ENCODE measurements around the gene ZNF100. TPM values are rescaled to one million over a fixed set of nuclear protein-coding genes. Genes with fewer than 3 reads are reported as not detected.

Gene ZNF100
- total and polyA plus RNA-seq, 9 of the 15 experiments (the other 6 are each of a cell fraction or from before 2014, with no cell fraction given) = 4.5 to 27.2 (median 19.6) TPM

DNA sequence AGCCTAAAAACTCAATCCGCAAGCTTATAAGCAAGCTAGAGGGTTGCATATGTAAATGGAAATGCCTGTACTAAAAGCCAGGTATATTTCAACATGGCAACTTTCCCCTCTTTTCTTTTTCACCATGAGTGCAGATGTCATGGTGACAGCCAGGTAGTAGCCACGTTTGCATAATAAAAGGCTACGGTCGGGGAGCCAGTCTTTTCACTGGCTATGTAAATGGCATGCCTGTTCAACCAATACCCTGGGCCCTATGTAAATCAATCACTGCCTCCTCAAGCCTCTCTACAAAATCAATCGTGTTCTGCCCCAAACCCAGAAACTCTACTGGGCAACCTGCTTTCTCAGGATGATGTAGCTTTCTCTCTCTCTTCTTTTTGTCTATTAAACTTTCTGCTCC is 87.4 kb downstream of the ZNF100 start:
- 37% methylated on average over 5 of the region's 5 CpGs for WGBS (ENCODE audit: insufficient coverage, low coverage, missing lambda C conversion rate)
- H2AFZ ChIP-seq (ENCODE audit: low read depth, low read length) = no peak overlapping the region
- peaks cover 0 to 5% of the 10 kb centered on the region in 2 experiments; a peak in 1 of 5 replicates for H3K4me1 ChIP-seq (replicated peaks in 1 of 2; ENCODE audit: control insufficient read depth in 2 of 2, insufficient read depth in 2 of 2, low read length in 2 of 2)
- TF ChIP-seq SAP30 (IDR thresholded peaks at IDR 0.05; ENCODE audit: borderline replicate concordance, insufficient read depth, low read depth, low read length, poor library complexity, severe bottlenecking) = no peak
- no peak for TF ChIP-seq SRSF1 (IDR thresholded peaks at IDR 0.05; ENCODE audit: low read depth, low read length)
- TF ChIP-seq GABPB1 (CRISPR knock-in tag; IDR thresholded peaks at IDR 0.05) = no peak
- TF ChIP-seq BDP1 (IDR thresholded peaks at IDR 0.05; ENCODE audit: insufficient read depth, insufficient read length) = no peak
- no peak for TF ChIP-seq SRSF7 (optimal IDR thresholded peaks at IDR 0.05; ENCODE audit: low read depth, low read length)
- no peak for TF ChIP-seq ATF1 (CRISPR knock-in tag; IDR thresholded peaks at IDR 0.05)
- TF ChIP-seq ATF1 (tag; IDR thresholded peaks at IDR 0.05) = no peak
- TF ChIP-seq PCBP2 (IDR thresholded peaks at IDR 0.05; ENCODE audit: low read depth, low read length, poor library complexity, severe bottlenecking) = no peak
- TF ChIP-seq CHD2 (IDR thresholded peaks at IDR 0.05; ENCODE audit: low read depth, low read length) = no peak
- TF ChIP-seq ETV6 (IDR thresholded peaks at IDR 0.05; ENCODE audit: borderline replicate concordance in 1 of 2, low read depth in 2 of 2, low read length in 1 of 2) = no peak
- TF ChIP-seq ETV6 (CRISPR knock-in tag; IDR thresholded peaks at IDR 0.05; ENCODE audit: borderline replicate concordance) = no peak
- TF ChIP-seq SRSF9 (IDR thresholded peaks at IDR 0.05; ENCODE audit: borderline replicate concordance, low read depth, low read length) = no peak
- no peak for TF ChIP-seq MTA3 (IDR thresholded peaks at IDR 0.05; ENCODE audit: borderline replicate concordance)
- TF ChIP-seq PML (IDR thresholded peaks at IDR 0.05; ENCODE audit: low read length) = no peak
- TF ChIP-seq MECOM (CRISPR knock-in tag; IDR thresholded peaks at IDR 0.05) = no peak
- FAIRE-seq = no peak
- H3K9ac ChIP-seq (ENCODE audit: insufficient read depth in 1 of 2, low read depth in 2 of 2, low read length in 2 of 2) = no peak overlapping the region
- intact Hi-C loops (cut with micrococcal nuclease) = no loop called here
- no peak overlapping the region for H3K4me2 ChIP-seq (ENCODE audit: insufficient read depth, low read length)
- no TSS peak for BruUV-seq (replicated peaks)
- H3K27ac ChIP-seq (ENCODE audit: extremely low read depth, low read depth, low read length) = no peak overlapping the region
- DNase-seq (ENCODE audit: extremely low read depth in 1 of 4, low spot score in 3 of 4) = no peak
- H3K79me2 ChIP-seq (ENCODE audit: control insufficient read depth, insufficient read depth, low read length) = no peaks in the 10 kb centered on the region
- no peaks in the 10 kb centered on the region for H4K20me1 ChIP-seq (replicated peaks; ENCODE audit: control insufficient read depth, insufficient read depth, low read length)
- no peaks in the 10 kb centered on the region for H3K36me3 ChIP-seq (ENCODE audit: control insufficient read depth, insufficient read depth, low read length)
- in situ Hi-C loops (cut with MboI) = no loop called here
- ChIA-PET POLR2A (no interaction called here), CTCF (ENCODE audit: low intra/inter-chr PET ratio) (no interaction called here)
- no peaks in the 10 kb centered on the region for H3K9me1 ChIP-seq (ENCODE audit: control insufficient read depth, insufficient read depth, low read length)
- no peak overlapping the region for H3K4me3 ChIP-seq
- H3K9me3 ChIP-seq (replicated peaks; ENCODE audit: control insufficient read depth, insufficient read depth, low read depth, low read length) = no peaks in the 10 kb centered on the region
- no peaks in the 10 kb centered on the region for H3K27me3 ChIP-seq (ENCODE audit: control insufficient read depth in 2 of 2, insufficient read depth in 2 of 2, low read length in 2 of 2)
- ATAC-seq = no peak

Data from K562 (cell line).